Liver (tissue), 9 donors: ENCODE data around the gene CYTH2. TPM values are rescaled to one million over a fixed set of nuclear protein-coding genes. Genes with fewer than 3 reads are reported as not detected.
A peak's percentile ranks its signal among the peaks of the same experiment; 100 is the strongest.
"Not testable (repeated sequence)": the region's sequence is repeated elsewhere in the genome, so short reads cannot be mapped to it uniquely, and the experiment has no call there.

ENCODE experiments used
- DNase-seq: peaks from one replicate; pipeline ENCODE4 v3.0.0-alpha.2; 2017; ENCODE audit warnings: low spot score
- H3K27ac ChIP-seq, 2 donors: one replicate each; pipeline ENCODE4 v1.7.0; 2013; ENCODE audit warnings: inconsistent platforms in 2 of 2, low read length in 2 of 2, control low read depth in 1 of 2, low read depth in 1 of 2, mild to moderate bottlenecking in 1 of 2
- H3K27me3 ChIP-seq, 4 donors: one replicate each; pipeline versions ENCODE4 v1.6.1 to v1.7.0; 2013; ENCODE audit warnings: low read length in 3 of 4, inconsistent platforms in 1 of 4, mild to moderate bottlenecking in 1 of 4, moderate library complexity in 1 of 4; ENCODE audit not compliant: control insufficient read depth in 4 of 4, insufficient read depth in 4 of 4
- H3K36me3 ChIP-seq, 4 donors: one replicate each; pipeline versions ENCODE4 v1.6.1 to v1.7.0; 2013; ENCODE audit warnings: low read length in 3 of 4, mild to moderate bottlenecking in 3 of 4, low read depth in 1 of 4, moderate library complexity in 1 of 4; ENCODE audit not compliant: control insufficient read depth in 4 of 4, insufficient read depth in 3 of 4
- H3K4me1 ChIP-seq, 4 donors: one replicate each; pipeline versions ENCODE4 v1.6.1 to v1.7.0; 2013; ENCODE audit warnings: low read length in 3 of 4, mild to moderate bottlenecking in 3 of 4, moderate library complexity in 1 of 4; ENCODE audit not compliant: control insufficient read depth in 4 of 4, insufficient read depth in 4 of 4
- H3K4me3 ChIP-seq, 3 donors: one replicate each; pipeline versions ENCODE4 v1.6.1 to v1.7.0; 2013; ENCODE audit warnings: low read length in 3 of 3, control low read depth in 1 of 3, low read depth in 1 of 3, mild to moderate bottlenecking in 1 of 3
- H3K9ac ChIP-seq, 2 donors: one replicate each; pipeline ENCODE4 v1.7.0; 2013; ENCODE audit warnings: low read length in 2 of 2, mild to moderate bottlenecking in 2 of 2, moderate library complexity in 2 of 2, control low read depth in 1 of 2, low read depth in 1 of 2
- H3K9me3 ChIP-seq, 4 donors: one replicate each; pipeline versions ENCODE4 v1.6.1 to v1.7.0; 2013; ENCODE audit warnings: low read length in 3 of 4; ENCODE audit not compliant: control insufficient read depth in 4 of 4
- EGR1 ChIP-seq, 2 donors: IDR thresholded peaks; 2 replicates each; pipeline ENCODE4 v1.6.1; 2016 to 2018; ENCODE audit warnings: antibody characterized with exemption in 2 of 2, low read depth in 2 of 2
- HNF4A ChIP-seq, 2 donors: conservative IDR thresholded peaks; 2 replicates each; pipeline ENCODE4 v1.6.1; 2016; ENCODE audit warnings: antibody characterized with exemption in 2 of 2, mild to moderate bottlenecking in 2 of 2
- JUND ChIP-seq, 2 donors: IDR thresholded peaks; 2 replicates each; pipeline ENCODE4 v1.6.1; 2016; ENCODE audit warnings: antibody characterized with exemption in 2 of 2
- RAD21 ChIP-seq, 2 donors: IDR thresholded peaks; 2 replicates each; pipeline ENCODE4 v1.6.1; 2016; ENCODE audit warnings: antibody characterized with exemption in 2 of 2, mild to moderate bottlenecking in 2 of 2
- RXRA ChIP-seq, 2 donors: IDR thresholded peaks; 2 replicates each; pipeline ENCODE4 v1.6.1; 2017 to 2018; ENCODE audit warnings: antibody characterized with exemption in 2 of 2, mild to moderate bottlenecking in 1 of 2
- SP1 ChIP-seq: IDR thresholded peaks from 2 replicates; pipeline ENCODE4 v1.6.1; 2018; ENCODE audit warnings: antibody characterized with exemption, mild to moderate bottlenecking
- WGBS: extraction: QIAGEN DNeasy Blood & Tissue Kit; methylation state at CpG from one replicate; pipeline ENCODE4 v1.1.7; 2013; 5-methylcytosine and 5-hydroxymethylcytosine counted together
- polyA plus RNA-seq, 2 donors: library from polyadenylated mRNA; stranded (reverse) in 1 of 2; unstranded in 1 of 2; fragments of 200-250 nt in 1 of 2; fragments of >200 nt in 1 of 2; fragmentation: Nextera tagmentation in 1 of 2; extraction: Ambion mirVana in 1 of 2; gene quantifications; one replicate each; pipeline versions ENCODE4 v1.2.1 to v1.2.3, GENCODE V29; 2013 to 2015
- total RNA-seq, 2 donors: library from RNA; depleted of rRNA; stranded (reverse); fragments of >200 nt; gene quantifications; one replicate each; pipeline ENCODE4 v1.2.3, GENCODE V29; 2014
- TF ChIP-seq, protein P1 (sequence below): IDR thresholded peaks from 2 replicates; pipeline ENCODE4 v1.6.1; 2016; ENCODE audit warnings: antibody characterized with exemption
- TF ChIP-seq, protein P2 (sequence below): IDR thresholded peaks from 2 replicates; pipeline ENCODE4 v1.6.1; 2016; ENCODE audit warnings: antibody characterized with exemption
- TF ChIP-seq, protein P3 (sequence below): fragments of 150-350 bp; IDR thresholded peaks from 2 replicates; pipeline ENCODE4 v1.5.1; 2017; ENCODE audit warnings: improper control_type of control experiment, low read depth, low read length; ENCODE audit not compliant: missing input control
- donor health status: healthy.
- donor health status: healthy.
- donor health status: healthy.
- donor health status: healthy.
- donor health status: healthy.

Gene CYTH2
- total and polyA plus RNA-seq, 4 donors, result 13.0 to 16.9 (median 13.2) TPM

DNA sequence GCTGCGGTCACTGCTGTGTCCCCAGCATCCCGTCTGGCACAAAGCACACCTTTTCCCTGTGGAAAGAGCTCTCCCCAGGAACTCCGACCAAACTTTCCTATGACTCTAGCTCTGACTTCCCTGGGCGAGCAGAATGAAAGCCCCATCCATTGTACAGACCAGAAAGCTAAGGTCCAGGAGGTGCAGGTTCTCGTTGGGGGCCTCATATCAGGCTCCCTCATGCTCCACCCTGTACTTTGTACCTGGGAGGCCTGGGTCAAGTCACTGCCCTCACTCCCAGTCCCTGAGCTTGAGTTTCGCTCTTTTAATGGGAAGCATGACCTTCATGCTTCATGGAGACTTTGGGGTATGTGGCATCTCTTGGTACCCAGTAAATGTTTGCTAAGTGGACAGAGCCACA is 18.4 kb downstream of the CYTH2 start:
- Histone ChIP-seq H3K9ac (no peak overlapping the region), H3K27ac (no peak overlapping the region), H3K4me3 (no peak overlapping the region), H3K36me3 (no peaks in the 10 kb centered on the region), H3K4me1 (no peaks in the 10 kb centered on the region), H3K27me3 (no peaks in the 10 kb centered on the region), H3K9me3 (no peaks in the 10 kb centered on the region)
- DNase-seq, result no peak
- 74% methylated on average over 6 of the region's 6 CpGs for WGBS
- TF ChIP-seq, protein P1, sequence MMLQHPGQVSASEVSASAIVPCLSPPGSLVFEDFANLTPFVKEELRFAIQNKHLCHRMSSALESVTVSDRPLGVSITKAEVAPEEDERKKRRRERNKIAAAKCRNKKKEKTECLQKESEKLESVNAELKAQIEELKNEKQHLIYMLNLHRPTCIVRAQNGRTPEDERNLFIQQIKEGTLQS, result no peak
- TF ChIP-seq HNF4A (conservative IDR thresholded peaks at IDR 0.05) (peak in 1 of 2 donors; percentile 20), EGR1 (IDR thresholded peaks at IDR 0.05; ENCODE audit: low read depth in 2 of 2) (no peak)

DNA sequence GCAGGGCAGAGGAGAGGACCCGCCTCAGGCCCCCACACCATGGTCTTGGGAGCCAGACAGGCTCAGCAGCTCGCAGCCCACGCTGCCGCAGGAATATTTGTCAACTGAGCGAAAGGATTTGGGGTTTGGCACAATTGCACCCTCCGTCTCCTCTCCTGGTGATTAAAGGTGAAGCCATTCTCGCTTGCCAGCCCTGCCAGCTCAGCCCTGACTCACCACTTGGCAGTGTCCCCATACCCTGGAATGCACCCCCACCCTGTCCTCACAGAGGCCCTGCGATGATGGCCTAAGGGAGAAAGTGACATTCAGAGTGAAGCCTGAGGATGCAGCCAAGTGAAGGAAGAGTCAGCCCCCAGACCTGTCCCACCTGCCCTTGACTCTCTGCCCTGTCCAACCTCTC is 18.8 kb downstream of the CYTH2 start:
- Histone ChIP-seq H3K36me3 (no peaks in the 10 kb centered on the region), H3K4me1 (no peaks in the 10 kb centered on the region), H3K9ac (no peak overlapping the region), H3K9me3 (no peaks in the 10 kb centered on the region), H3K27ac (no peak overlapping the region), H3K27me3 (peaks cover 0 to 2% (median 0%) of the 10 kb centered on the region in 4 donors), H3K4me3 (no peak overlapping the region)
- whole genome bisulfite sequencing, result 67% methylated on average over 8 of the region's 8 CpGs
- TF ChIP-seq, protein P2, sequence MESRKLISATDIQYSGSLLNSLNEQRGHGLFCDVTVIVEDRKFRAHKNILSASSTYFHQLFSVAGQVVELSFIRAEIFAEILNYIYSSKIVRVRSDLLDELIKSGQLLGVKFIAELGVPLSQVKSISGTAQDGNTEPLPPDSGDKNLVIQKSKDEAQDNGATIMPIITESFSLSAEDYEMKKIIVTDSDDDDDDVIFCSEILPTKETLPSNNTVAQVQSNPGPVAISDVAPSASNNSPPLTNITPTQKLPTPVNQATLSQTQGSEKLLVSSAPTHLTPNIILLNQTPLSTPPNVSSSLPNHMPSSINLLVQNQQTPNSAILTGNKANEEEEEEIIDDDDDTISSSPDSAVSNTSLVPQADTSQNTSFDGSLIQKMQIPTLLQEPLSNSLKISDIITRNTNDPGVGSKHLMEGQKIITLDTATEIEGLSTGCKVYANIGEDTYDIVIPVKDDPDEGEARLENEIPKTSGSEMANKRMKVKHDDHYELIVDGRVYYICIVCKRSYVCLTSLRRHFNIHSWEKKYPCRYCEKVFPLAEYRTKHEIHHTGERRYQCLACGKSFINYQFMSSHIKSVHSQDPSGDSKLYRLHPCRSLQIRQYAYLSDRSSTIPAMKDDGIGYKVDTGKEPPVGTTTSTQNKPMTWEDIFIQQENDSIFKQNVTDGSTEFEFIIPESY, result no peak
- TF ChIP-seq EGR1 (IDR thresholded peaks at IDR 0.05; ENCODE audit: low read depth in 2 of 2) (no peak), JUND (IDR thresholded peaks at IDR 0.05) (peak; percentile 60 to 73)
- DNase-seq, result no peak

DNA sequence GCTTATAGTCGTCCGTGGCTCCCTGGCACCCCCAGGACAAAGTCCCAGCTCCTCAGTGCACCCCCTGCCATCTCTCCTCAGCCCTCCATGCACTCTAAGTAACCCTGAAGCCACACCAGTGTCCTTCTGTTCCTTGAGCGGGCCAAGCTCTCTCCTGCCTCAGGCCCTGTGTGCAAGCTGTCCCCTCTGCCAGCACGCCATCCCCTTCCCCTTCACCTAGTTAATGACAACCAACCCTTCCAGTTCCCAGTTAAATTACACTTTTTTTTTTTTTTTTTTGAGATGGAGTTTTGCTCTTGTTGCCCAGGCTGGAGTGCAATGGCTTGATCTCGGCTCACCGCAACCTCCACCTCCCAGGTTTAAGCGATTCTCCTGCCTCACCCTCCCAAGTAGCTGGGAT is 19.3 kb downstream of the CYTH2 start:
- WGBS, result 78% methylated on average over 7 of the region's 7 CpGs
- H3K27ac ChIP-seq, H3K9me3 ChIP-seq, H3K4me1 ChIP-seq, H3K4me3 ChIP-seq, H3K27me3 ChIP-seq, H3K9ac ChIP-seq, H3K36me3 ChIP-seq, DNase-seq: not testable (repeated sequence)

DNA sequence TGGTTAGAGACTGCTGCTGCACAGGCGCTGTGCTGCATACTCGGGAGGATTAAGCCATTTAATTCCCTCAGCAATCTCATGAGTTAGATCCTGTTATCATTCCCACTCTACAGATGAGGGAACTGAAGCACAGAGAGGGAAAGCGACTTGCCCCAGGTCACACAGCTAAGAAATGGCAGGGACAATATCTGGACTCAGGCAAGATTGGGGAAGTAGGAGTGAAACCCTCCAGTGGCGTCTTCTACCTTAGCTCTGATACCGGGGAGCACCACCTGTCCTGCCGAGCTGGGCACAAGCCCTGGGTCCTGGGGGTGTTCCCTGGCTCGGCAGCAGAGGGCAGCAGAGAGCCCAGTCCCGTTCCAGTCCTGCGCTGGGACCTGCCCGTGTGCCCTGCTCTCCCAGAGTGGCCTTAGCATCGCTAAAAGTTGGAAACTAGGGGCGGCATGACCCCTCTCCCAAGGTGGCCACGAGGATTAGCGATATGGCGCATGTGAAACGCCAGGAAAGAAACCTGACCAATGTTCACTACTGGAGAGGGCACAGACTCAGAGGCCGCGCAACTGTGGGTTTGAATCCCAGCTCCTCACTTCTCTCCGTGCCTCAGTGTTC is 20.5 kb downstream of the CYTH2 start:
- Histone ChIP-seq H3K27me3 (peaks cover 0 to 2% (median 0%) of the 10 kb centered on the region in 4 donors), H3K4me1 (peaks cover 0 to 2% (median 0%) of the 10 kb centered on the region in 4 donors), H3K27ac (no peak overlapping the region), H3K9me3 (no peaks in the 10 kb centered on the region), H3K36me3 (no peaks in the 10 kb centered on the region), H3K9ac (no peak overlapping the region), H3K4me3 (no peak overlapping the region)
- DNase-seq, result peak; percentile 88
- WGBS, result 19% methylated on average over 19 of the region's 19 CpGs
- no peak for TF ChIP-seq RXRA (IDR thresholded peaks at IDR 0.05)
- TF ChIP-seq, protein P3, sequence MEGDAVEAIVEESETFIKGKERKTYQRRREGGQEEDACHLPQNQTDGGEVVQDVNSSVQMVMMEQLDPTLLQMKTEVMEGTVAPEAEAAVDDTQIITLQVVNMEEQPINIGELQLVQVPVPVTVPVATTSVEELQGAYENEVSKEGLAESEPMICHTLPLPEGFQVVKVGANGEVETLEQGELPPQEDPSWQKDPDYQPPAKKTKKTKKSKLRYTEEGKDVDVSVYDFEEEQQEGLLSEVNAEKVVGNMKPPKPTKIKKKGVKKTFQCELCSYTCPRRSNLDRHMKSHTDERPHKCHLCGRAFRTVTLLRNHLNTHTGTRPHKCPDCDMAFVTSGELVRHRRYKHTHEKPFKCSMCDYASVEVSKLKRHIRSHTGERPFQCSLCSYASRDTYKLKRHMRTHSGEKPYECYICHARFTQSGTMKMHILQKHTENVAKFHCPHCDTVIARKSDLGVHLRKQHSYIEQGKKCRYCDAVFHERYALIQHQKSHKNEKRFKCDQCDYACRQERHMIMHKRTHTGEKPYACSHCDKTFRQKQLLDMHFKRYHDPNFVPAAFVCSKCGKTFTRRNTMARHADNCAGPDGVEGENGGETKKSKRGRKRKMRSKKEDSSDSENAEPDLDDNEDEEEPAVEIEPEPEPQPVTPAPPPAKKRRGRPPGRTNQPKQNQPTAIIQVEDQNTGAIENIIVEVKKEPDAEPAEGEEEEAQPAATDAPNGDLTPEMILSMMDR, result peak; percentile 85
- TF ChIP-seq SP1, result no peak
- TF ChIP-seq RAD21 (IDR thresholded peaks at IDR 0.05), result peak; percentile 72 to 86
